PC-9 (cell line): ENCODE results near the gene AMIGO1.

Source experiments
- EZH2 ChIP-seq: fragments of 200-600 bp; sonication (generic); IDR thresholded peaks from 2 replicates; pipeline ENCODE4 v1.8.0; 2017; ENCODE audit warnings: antibody characterized with exemption, low read depth
- TF ChIP-seq, protein P1 (sequence below): fragments of 200-600 bp; sonication (generic); conservative IDR thresholded peaks from 2 replicates; pipeline ENCODE4 v1.6.1; 2017; ENCODE audit warnings: mixed run types, antibody characterized with exemption, mild to moderate bottlenecking, moderate library complexity

DNA sequence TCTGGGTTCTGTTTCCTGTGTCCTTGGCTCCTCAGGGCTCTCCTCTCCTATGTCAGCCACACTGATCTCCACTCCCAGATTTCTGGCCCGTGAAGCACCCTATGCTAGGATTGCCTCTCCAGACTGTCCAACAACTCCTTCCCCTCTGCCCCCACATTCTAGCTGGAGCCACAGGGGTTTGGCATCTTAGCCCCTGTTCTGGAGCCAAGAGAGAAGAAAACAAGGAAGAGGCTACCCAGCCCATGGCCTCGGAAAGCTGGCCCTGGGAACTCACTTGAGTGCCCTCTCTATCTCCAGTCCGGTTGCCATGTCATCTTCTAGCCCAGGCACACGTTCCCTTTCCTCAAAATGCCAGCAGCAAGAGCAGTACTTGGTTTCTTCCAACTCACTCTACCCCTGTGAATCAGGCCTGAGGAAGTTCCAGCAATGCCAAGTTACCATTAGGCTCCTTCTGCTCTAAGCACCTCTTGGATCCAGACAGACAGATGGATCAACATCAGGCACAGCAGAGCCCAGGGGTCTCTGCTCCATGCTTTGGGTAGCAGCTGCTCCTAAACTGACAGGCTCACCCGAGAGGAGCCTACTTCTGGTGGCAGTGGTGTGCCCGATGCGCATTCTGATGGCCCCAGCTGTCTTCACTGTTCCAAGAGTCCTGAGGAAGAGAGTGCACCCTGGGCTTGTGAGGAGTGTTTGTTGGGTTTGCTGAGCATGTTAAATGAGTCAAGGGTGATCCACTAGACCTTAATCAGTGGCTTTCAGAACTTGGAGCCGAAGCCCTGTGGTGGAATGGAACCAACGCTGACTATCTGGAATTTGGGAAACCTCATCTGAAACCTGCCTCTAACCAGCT is 18.5 kb upstream of the AMIGO1 start:
- TF ChIP-seq, protein P1, sequence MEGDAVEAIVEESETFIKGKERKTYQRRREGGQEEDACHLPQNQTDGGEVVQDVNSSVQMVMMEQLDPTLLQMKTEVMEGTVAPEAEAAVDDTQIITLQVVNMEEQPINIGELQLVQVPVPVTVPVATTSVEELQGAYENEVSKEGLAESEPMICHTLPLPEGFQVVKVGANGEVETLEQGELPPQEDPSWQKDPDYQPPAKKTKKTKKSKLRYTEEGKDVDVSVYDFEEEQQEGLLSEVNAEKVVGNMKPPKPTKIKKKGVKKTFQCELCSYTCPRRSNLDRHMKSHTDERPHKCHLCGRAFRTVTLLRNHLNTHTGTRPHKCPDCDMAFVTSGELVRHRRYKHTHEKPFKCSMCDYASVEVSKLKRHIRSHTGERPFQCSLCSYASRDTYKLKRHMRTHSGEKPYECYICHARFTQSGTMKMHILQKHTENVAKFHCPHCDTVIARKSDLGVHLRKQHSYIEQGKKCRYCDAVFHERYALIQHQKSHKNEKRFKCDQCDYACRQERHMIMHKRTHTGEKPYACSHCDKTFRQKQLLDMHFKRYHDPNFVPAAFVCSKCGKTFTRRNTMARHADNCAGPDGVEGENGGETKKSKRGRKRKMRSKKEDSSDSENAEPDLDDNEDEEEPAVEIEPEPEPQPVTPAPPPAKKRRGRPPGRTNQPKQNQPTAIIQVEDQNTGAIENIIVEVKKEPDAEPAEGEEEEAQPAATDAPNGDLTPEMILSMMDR: no peak
- no peak for TF ChIP-seq EZH2
